Neural cell (in vitro differentiated cells): ENCODE data around the gene ARHGAP25. TPM values are rescaled to one million over a fixed set of nuclear protein-coding genes. Genes with fewer than 3 reads are reported as not detected.

Experiments
- H2AFZ ChIP-seq: fragments of 200-600, 300-800 bp; sonication (generic), shearing (Covaris generic); 2 replicates; pipeline ENCODE4 v1.6.0; 2014; ENCODE audit warnings: low read depth, mild to moderate bottlenecking, antibody characterized with exemption, low read length, moderate library complexity
- H3F3A ChIP-seq: fragments of 200-600 bp; shearing (Covaris generic); 2 replicates; pipeline ENCODE4 v1.6.1; 2016; ENCODE audit warnings: mild to moderate bottlenecking, moderate library complexity, mixed read lengths, antibody characterized with exemption, low read length; ENCODE audit not compliant: insufficient read depth, poor library complexity, severe bottlenecking
- H3K27ac ChIP-seq: fragments of 200-600, 300-800 bp; sonication (generic), shearing (Covaris generic); 2 replicates; pipeline ENCODE4 v1.5.1; 2014; ENCODE audit warnings: mild to moderate bottlenecking, low read length, moderate library complexity
- H3K27me3 ChIP-seq: fragments of 300-800, 200-600 bp; sonication (generic), shearing (Covaris generic); 2 replicates; pipeline ENCODE4 v1.6.0; 2014; ENCODE audit warnings: mild to moderate bottlenecking, low read depth, low read length, moderate library complexity; ENCODE audit not compliant: insufficient read depth
- H3K36me3 ChIP-seq: fragments of 300-800, 200-600 bp; sonication (generic), shearing (Covaris generic); 2 replicates; pipeline ENCODE4 v1.5.1; 2014; ENCODE audit warnings: mild to moderate bottlenecking, antibody characterized with exemption, low read length, moderate library complexity; ENCODE audit not compliant: insufficient read depth
- H3K4me2 ChIP-seq: fragments of 300-800, 200-600 bp; sonication (generic), shearing (Covaris generic); 2 replicates; pipeline ENCODE4 v1.6.0; 2014; ENCODE audit warnings: mild to moderate bottlenecking, low read length
- H3K4me3 ChIP-seq: fragments of 300-800, 200-600 bp; sonication (generic), shearing (Covaris generic); 2 replicates; pipeline ENCODE4 v1.5.1; 2014; ENCODE audit warnings: mild to moderate bottlenecking, low read length, moderate library complexity
- H3K79me2 ChIP-seq: fragments of 200-600 bp; shearing (Covaris generic); replicated peaks from 2 replicates; pipeline ENCODE4 v1.6.0; 2014; ENCODE audit warnings: mild to moderate bottlenecking, low read length, moderate library complexity; ENCODE audit not compliant: insufficient read depth
- H3K9ac ChIP-seq: fragments of 300-800, 200-600 bp; sonication (generic), shearing (Covaris generic); 2 replicates; pipeline ENCODE4 v1.6.1; 2016; ENCODE audit warnings: mild to moderate bottlenecking, low read length, mixed read lengths
- H3K9me2 ChIP-seq: fragments of 200-600 bp; shearing (Covaris generic); 2 replicates; pipeline ENCODE4 v1.6.1; 2016; ENCODE audit warnings: mild to moderate bottlenecking, low read length, mixed read lengths; ENCODE audit not compliant: insufficient read depth
- H3K9me3 ChIP-seq: fragments of 200-600, 300-800 bp; sonication (generic), shearing (Covaris generic); 2 replicates; pipeline ENCODE4 v1.6.1; 2016; ENCODE audit warnings: mild to moderate bottlenecking, mixed run types, low read length, moderate library complexity, mixed read lengths
- H4K20me1 ChIP-seq: fragments of 200-600 bp; shearing (Covaris generic); 2 replicates; pipeline ENCODE4 v1.6.1; 2016; ENCODE audit warnings: mild to moderate bottlenecking, mixed run types; ENCODE audit not compliant: insufficient read depth
- EP300 ChIP-seq: fragments of 450-650 bp; conservative IDR thresholded peaks from 2 replicates; pipeline ENCODE4 v1.6.1; 2014; ENCODE audit warnings: antibody characterized with exemption, mild to moderate bottlenecking, moderate library complexity; ENCODE audit not compliant: poor library complexity, severe bottlenecking
- EZH2 ChIP-seq: fragments of 200-600, 300-800 bp; shearing (Covaris generic), sonication (generic); IDR thresholded peaks from 2 replicates; pipeline ENCODE4 v1.6.1; 2014; ENCODE audit warnings: antibody characterized with exemption, low read length, borderline replicate concordance, mild to moderate bottlenecking; ENCODE audit not compliant: insufficient read depth, poor library complexity, severe bottlenecking
- MXI1 ChIP-seq: fragments of 450-650 bp; conservative IDR thresholded peaks from 2 replicates; pipeline ENCODE4 v1.6.1; 2014; ENCODE audit warnings: antibody characterized with exemption, mild to moderate bottlenecking; ENCODE audit not compliant: poor library complexity, severe bottlenecking
- POLR2AphosphoS5 ChIP-seq: IDR thresholded peaks from 2 replicates; pipeline ENCODE4 v1.6.1; 2012
- RAD21 ChIP-seq: fragments of 450-650 bp; conservative IDR thresholded peaks from 2 replicates; pipeline ENCODE4 v1.6.1; 2014; ENCODE audit warnings: antibody characterized with exemption, mild to moderate bottlenecking, moderate library complexity
- SMC3 ChIP-seq: fragments of 450-650 bp; conservative IDR thresholded peaks from 2 replicates; pipeline ENCODE4 v1.6.1; 2014; ENCODE audit warnings: antibody characterized with exemption, mild to moderate bottlenecking, moderate library complexity; ENCODE audit not compliant: poor library complexity
- TAF1 ChIP-seq: IDR thresholded peaks from 2 replicates; pipeline ENCODE4 v1.6.1; 2012; ENCODE audit warnings: low read depth
- polyA plus RNA-seq: library from polyadenylated mRNA; depleted of rRNA; stranded (reverse); fragments of >200 nt; gene quantifications from 2 replicates; pipeline ENCODE4 v1.2.3, GENCODE V29; 2014
- TF ChIP-seq, protein P1 (sequence below): fragments of 450-650 bp; IDR thresholded peaks from 2 replicates; pipeline ENCODE4 v1.5.1; 2014; ENCODE audit warnings: antibody characterized with exemption, mild to moderate bottlenecking, moderate library complexity; ENCODE audit not compliant: poor library complexity, severe bottlenecking
- TF ChIP-seq, protein P2 (sequence below): IDR thresholded peaks from 2 replicates; pipeline ENCODE4 v1.6.1; 2012; ENCODE audit warnings: borderline replicate concordance

Gene ARHGAP25
- polyA plus RNA-seq, 1 donor from 2014 or later = not detected

DNA sequence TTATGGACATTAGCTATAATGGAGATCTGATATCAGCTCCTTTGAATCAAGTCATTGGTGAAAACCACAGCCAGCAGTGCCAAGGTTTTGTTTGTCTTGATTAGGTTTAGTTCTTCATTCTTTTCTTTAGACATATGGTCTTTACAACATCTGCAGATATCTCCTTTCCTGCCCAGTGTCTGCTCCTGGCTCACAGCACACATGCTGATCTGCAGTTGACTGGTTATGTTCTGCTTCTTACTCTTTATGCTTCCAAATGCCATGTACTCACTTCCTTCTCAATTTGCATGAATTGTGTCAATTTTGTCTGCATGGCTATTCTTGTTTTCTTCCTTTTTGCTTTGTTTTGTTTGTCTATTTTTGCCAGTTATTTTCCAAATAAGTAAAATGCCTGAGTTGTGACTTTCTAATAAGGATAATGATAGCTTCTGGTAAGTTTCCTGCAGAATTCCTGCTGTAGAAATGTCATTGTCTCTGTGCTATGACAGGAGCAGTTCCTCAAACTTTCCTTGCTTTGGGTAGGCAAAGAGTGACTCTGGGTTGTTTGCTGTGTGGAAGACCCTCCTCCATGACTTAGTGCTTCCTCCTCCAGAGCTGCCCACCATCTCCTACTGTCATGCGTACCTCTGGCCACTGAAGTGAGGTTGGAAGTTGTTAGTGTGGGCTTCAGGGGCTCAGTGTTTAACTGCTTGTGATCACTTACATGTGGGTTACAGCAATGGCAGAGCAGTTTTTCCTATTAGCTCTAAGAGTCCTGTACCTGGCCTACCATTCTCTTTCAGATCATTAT lies 8.2 kb downstream of the ARHGAP25 start (continued):
- TF ChIP-seq SMC3 (no peak), EZH2 (no peak)

DNA sequence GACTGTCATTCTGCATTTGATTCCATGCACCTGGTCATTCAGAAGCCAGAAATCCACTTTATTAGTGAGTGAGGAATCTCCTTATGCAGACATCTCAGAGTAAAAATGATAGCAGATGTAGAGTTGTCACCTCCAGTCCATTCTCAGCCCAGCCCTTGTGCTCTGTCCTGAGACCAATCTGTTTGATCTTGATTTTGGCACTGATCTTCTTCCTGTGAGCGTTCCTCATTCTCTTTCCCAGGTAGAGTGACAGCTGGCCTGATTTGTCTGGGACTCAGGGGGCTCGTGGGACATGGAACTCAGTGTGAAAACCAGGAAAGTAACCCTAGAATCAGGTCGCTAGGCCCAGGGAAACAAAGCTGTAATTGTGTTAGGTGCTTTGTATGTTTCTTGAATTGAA lies 8.9 kb downstream of the ARHGAP25 start:
- Histone ChIP-seq H3K9me2 (no peaks in the 10 kb centered on the region), H3K9ac (no peak overlapping the region), H3K79me2 (no peaks in the 10 kb centered on the region), H3K4me3 (no peak overlapping the region), H3F3A (no peaks in the 10 kb centered on the region), H3K9me3 (no peaks in the 10 kb centered on the region), H3K27ac (no peak overlapping the region), H4K20me1 (no peaks in the 10 kb centered on the region), H3K36me3 (no peaks in the 10 kb centered on the region), H2AFZ (no peak overlapping the region), H3K4me2 (no peak overlapping the region), H3K27me3 (no peaks in the 10 kb centered on the region)
- no peak for TF ChIP-seq EP300
- TF ChIP-seq, protein P1, sequence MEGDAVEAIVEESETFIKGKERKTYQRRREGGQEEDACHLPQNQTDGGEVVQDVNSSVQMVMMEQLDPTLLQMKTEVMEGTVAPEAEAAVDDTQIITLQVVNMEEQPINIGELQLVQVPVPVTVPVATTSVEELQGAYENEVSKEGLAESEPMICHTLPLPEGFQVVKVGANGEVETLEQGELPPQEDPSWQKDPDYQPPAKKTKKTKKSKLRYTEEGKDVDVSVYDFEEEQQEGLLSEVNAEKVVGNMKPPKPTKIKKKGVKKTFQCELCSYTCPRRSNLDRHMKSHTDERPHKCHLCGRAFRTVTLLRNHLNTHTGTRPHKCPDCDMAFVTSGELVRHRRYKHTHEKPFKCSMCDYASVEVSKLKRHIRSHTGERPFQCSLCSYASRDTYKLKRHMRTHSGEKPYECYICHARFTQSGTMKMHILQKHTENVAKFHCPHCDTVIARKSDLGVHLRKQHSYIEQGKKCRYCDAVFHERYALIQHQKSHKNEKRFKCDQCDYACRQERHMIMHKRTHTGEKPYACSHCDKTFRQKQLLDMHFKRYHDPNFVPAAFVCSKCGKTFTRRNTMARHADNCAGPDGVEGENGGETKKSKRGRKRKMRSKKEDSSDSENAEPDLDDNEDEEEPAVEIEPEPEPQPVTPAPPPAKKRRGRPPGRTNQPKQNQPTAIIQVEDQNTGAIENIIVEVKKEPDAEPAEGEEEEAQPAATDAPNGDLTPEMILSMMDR = no peak
- no peak for TF ChIP-seq RAD21
- TF ChIP-seq, protein P2, sequence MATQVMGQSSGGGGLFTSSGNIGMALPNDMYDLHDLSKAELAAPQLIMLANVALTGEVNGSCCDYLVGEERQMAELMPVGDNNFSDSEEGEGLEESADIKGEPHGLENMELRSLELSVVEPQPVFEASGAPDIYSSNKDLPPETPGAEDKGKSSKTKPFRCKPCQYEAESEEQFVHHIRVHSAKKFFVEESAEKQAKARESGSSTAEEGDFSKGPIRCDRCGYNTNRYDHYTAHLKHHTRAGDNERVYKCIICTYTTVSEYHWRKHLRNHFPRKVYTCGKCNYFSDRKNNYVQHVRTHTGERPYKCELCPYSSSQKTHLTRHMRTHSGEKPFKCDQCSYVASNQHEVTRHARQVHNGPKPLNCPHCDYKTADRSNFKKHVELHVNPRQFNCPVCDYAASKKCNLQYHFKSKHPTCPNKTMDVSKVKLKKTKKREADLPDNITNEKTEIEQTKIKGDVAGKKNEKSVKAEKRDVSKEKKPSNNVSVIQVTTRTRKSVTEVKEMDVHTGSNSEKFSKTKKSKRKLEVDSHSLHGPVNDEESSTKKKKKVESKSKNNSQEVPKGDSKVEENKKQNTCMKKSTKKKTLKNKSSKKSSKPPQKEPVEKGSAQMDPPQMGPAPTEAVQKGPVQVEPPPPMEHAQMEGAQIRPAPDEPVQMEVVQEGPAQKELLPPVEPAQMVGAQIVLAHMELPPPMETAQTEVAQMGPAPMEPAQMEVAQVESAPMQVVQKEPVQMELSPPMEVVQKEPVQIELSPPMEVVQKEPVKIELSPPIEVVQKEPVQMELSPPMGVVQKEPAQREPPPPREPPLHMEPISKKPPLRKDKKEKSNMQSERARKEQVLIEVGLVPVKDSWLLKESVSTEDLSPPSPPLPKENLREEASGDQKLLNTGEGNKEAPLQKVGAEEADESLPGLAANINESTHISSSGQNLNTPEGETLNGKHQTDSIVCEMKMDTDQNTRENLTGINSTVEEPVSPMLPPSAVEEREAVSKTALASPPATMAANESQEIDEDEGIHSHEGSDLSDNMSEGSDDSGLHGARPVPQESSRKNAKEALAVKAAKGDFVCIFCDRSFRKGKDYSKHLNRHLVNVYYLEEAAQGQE = no peak
- no peak for TF ChIP-seq MXI1
- no peak for TF ChIP-seq EZH2
- TF ChIP-seq SMC3 = no peak

DNA sequence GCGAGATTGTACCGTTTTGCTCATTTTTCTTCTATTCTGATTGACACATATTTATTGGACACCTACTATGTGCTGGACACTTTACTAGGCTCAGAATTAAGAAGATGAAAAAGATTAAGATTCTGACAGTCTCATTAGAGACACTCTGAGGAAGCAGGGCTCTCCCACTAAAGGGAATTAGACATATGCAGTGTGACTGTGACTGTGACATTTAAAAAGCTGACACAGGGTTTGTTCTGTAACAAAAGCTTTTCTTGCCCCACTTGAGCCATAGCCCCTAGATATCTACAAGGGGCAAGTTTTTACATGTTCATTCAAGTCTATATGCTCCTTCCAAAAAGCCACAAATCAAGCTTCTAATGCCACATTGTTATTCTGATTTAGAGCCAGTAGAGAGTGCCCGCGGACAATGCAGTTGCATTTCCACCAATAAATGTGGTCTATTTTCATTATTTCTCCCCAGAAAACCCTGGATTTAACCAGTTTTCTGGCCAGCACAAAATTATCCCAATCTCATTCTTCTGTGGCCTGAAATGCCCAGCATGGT lies 9.8 kb downstream of the ARHGAP25 start:
- H2AFZ ChIP-seq = no peak overlapping the region
- H3K9me3 ChIP-seq = no peaks in the 10 kb centered on the region
- H3F3A ChIP-seq = no peaks in the 10 kb centered on the region
- no peaks in the 10 kb centered on the region for H3K79me2 ChIP-seq
- H3K9ac ChIP-seq = no peak overlapping the region
- no peak for TF ChIP-seq RAD21
- no peak for TF ChIP-seq TAF1
- TF ChIP-seq SMC3 = no peak
- TF ChIP-seq, protein P1 = no peak
- TF ChIP-seq, protein P2 = no peak
- TF ChIP-seq MXI1 = no peak
- TF ChIP-seq POLR2AphosphoS5 = no peak
- no peak for TF ChIP-seq EZH2
- TF ChIP-seq EP300 = no peak
- no peaks in the 10 kb centered on the region for H3K36me3 ChIP-seq
- no peak overlapping the region for H3K4me2 ChIP-seq
- H4K20me1 ChIP-seq = no peaks in the 10 kb centered on the region
- no peak overlapping the region for H3K4me3 ChIP-seq
- H3K27me3 ChIP-seq = no peaks in the 10 kb centered on the region
- no peak overlapping the region for H3K27ac ChIP-seq
- no peaks in the 10 kb centered on the region for H3K9me2 ChIP-seq
